GM12891 (cell line): ENCODE data around the gene FGF19.

ENCODE experiments used
- PAX5 ChIP-seq: IDR thresholded peaks from 2 replicates; pipeline ENCODE4 v1.6.1; 2011; ENCODE audit warnings: low read length, moderate library complexity, mild to moderate bottlenecking; ENCODE audit not compliant: insufficient read depth, severe bottlenecking
- POLR2A ChIP-seq: IDR thresholded peaks from 2 replicates; pipeline ENCODE4 v1.6.1; 2011; ENCODE audit warnings: low read depth, low read length, control low read depth
- POLR2AphosphoS5 ChIP-seq: IDR thresholded peaks from 2 replicates; pipeline ENCODE4 v1.6.1; 2011; ENCODE audit warnings: low read depth, low read length, control low read depth
- POU2F2 ChIP-seq: IDR thresholded peaks from 2 replicates; pipeline ENCODE4 v1.6.1; 2011; ENCODE audit warnings: low read depth, mild to moderate bottlenecking, control low read depth, low read length, moderate library complexity
- SPI1 ChIP-seq: IDR thresholded peaks from 2 replicates; pipeline ENCODE4 v1.6.1; 2011; ENCODE audit warnings: low read depth, low read length, control low read depth
- TAF1 ChIP-seq: IDR thresholded peaks from 2 replicates; pipeline ENCODE4 v1.6.1; 2011; ENCODE audit warnings: low read depth, low read length, control low read depth

DNA sequence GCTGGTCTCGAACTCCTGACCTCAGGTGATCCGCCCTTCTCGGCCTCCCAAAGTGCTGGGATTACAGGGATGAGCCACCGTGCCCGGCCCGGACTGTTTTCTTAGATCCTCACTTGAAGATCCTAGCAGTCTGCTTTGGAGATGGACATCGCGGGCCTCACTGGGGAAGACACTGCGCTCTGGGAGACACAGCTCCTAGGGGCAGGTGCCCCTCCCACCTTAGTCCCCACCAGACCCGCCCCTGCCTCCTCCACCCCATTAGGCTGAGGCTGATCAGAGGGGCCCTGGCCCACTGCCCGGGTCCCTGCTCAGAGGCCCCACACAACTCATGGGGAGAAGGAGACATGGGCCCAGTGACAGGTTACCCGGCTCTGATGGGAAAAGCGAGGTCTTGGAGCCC, 17.4 kb downstream of the FGF19 start:
- TF ChIP-seq PAX5 (no peak), POLR2A (no peak), POLR2AphosphoS5 (no peak), TAF1 (no peak), SPI1 (no peak), POU2F2 (no peak)
